ENCODE data around the gene SLC8A2. TPM values are rescaled to one million over a fixed set of nuclear protein-coding genes. Genes with fewer than 3 reads are reported as not detected.

SLC8A2 gene
- total RNA-seq, 2 donors from 2014 or later = 2.5 to 3.6 TPM

DNA sequence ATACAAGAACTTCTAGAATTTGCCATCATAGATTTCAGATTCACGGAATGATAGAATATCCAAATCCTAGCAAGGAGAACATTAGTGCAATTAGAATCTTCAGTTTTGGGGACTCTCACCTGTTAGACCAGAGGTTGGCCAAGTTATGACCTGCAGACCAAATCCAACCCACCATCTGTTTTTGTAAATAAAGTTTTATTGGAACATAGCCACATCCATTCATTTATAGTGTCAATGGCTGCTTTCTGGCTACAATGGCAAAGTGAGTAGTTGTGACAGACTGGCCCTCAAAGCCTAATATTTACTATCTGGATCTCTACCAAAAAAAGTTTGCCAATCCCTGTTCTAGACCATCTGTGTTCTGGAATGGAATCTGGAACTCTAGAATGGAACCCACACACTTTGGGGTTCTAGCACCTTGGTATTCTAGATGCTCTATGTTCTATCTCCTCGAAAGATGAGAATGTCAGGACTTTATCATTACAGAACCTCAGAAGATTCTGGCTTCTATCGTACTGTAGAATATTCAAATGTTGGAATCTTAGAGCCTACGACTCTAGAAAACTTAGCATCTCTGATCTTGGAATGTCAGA, 9.9 kb upstream of the SLC8A2 start:
- Histone ChIP-seq H3K27ac (ENCODE audit: low read depth, low read length) (no peak overlapping the region), H3K27me3 (ENCODE audit: control insufficient read depth, insufficient read depth, low read length, poor library complexity, severe bottlenecking) (no peaks in the 10 kb centered on the region), H3K9me3 (ENCODE audit: control insufficient read depth, low read length) (no peaks in the 10 kb centered on the region), H3K36me3 (ENCODE audit: control insufficient read depth, insufficient read depth, low read length) (peaks cover 8% of the 10 kb centered on the region), H3K4me1 (ENCODE audit: control insufficient read depth, insufficient read depth, low read length) (no peaks in the 10 kb centered on the region), H3K4me3 (ENCODE audit: low read length) (no peak overlapping the region), H3K9ac (ENCODE audit: extremely low read depth, low read length, poor library complexity, severe bottlenecking) (no peak overlapping the region)
- TF ChIP-seq, protein P1, sequence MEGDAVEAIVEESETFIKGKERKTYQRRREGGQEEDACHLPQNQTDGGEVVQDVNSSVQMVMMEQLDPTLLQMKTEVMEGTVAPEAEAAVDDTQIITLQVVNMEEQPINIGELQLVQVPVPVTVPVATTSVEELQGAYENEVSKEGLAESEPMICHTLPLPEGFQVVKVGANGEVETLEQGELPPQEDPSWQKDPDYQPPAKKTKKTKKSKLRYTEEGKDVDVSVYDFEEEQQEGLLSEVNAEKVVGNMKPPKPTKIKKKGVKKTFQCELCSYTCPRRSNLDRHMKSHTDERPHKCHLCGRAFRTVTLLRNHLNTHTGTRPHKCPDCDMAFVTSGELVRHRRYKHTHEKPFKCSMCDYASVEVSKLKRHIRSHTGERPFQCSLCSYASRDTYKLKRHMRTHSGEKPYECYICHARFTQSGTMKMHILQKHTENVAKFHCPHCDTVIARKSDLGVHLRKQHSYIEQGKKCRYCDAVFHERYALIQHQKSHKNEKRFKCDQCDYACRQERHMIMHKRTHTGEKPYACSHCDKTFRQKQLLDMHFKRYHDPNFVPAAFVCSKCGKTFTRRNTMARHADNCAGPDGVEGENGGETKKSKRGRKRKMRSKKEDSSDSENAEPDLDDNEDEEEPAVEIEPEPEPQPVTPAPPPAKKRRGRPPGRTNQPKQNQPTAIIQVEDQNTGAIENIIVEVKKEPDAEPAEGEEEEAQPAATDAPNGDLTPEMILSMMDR (conservative IDR thresholded peaks at IDR 0.05) = no peak
- Mint-ChIP-seq H3K36me3 (ENCODE audit: low read depth) (peaks cover 5% of the 10 kb centered on the region), H3K9me3 (no peaks in the 10 kb centered on the region), H3K27ac (no peak overlapping the region), H3K27me3 (ENCODE audit: insufficient read depth) (peaks cover 19% of the 10 kb centered on the region), H3K4me3 (no peak overlapping the region), H3K4me1 (peaks cover 10% of the 10 kb centered on the region)
- DNase-seq = no peak
- WGBS, 2 experiments (ENCODE audit: insufficient coverage in 1 of 2, insufficient read length in 1 of 2) = 93 to 94% methylated on average over 4 of the region's 4 CpGs

- Histone ChIP-seq H3K9ac (ENCODE audit: extremely low read depth, low read length, poor library complexity, severe bottlenecking) (no peak overlapping the region), H3K4me3 (ENCODE audit: low read length) (no peak overlapping the region), H3K36me3 (ENCODE audit: control insufficient read depth, insufficient read depth, low read length) (peaks cover 8% of the 10 kb centered on the region), H3K27me3 (ENCODE audit: control insufficient read depth, insufficient read depth, low read length, poor library complexity, severe bottlenecking) (no peaks in the 10 kb centered on the region), H3K9me3 (ENCODE audit: control insufficient read depth, low read length) (no peaks in the 10 kb centered on the region), H3K27ac (ENCODE audit: low read depth, low read length) (no peak overlapping the region), H3K4me1 (ENCODE audit: control insufficient read depth, insufficient read depth, low read length) (no peaks in the 10 kb centered on the region)
- H3K4me1 Mint-ChIP-seq = peaks cover 10% of the 10 kb centered on the region
- H3K36me3 Mint-ChIP-seq (ENCODE audit: low read depth) = peaks cover 5% of the 10 kb centered on the region
- no peak for DNase-seq
- 85 to 88% methylated on average over 10 to 16 of the region's 16 CpGs for WGBS, 2 experiments (ENCODE audit: insufficient coverage in 1 of 2, insufficient read length in 1 of 2)
- H3K4me3 Mint-ChIP-seq = peak overlapping the region; percentile 49
- H3K27me3 Mint-ChIP-seq (ENCODE audit: insufficient read depth) = peaks cover 19% of the 10 kb centered on the region
- H3K9me3 Mint-ChIP-seq = no peaks in the 10 kb centered on the region
- TF ChIP-seq, protein P1 (conservative IDR thresholded peaks at IDR 0.05) = no peak
- no peak overlapping the region for H3K27ac Mint-ChIP-seq
These were observed 9.0 kb upstream of the SLC8A2 start for GRCh38 chr19:47480658-47481057.

GRCh38 chr19:47479701-47480503, 8.2 kb upstream of the SLC8A2 start:
- Mint-ChIP-seq H3K4me1 (peaks cover 10% of the 10 kb centered on the region), H3K27ac (no peak overlapping the region), H3K9me3 (no peaks in the 10 kb centered on the region), H3K36me3 (ENCODE audit: low read depth) (no peaks in the 10 kb centered on the region), H3K27me3 (ENCODE audit: insufficient read depth) (peaks cover 19% of the 10 kb centered on the region), H3K4me3 (peak overlapping the region; percentile 49)
- Histone ChIP-seq H3K36me3 (ENCODE audit: control insufficient read depth, insufficient read depth, low read length) (no peaks in the 10 kb centered on the region), H3K4me3 (ENCODE audit: low read length) (no peak overlapping the region), H3K9ac (ENCODE audit: extremely low read depth, low read length, poor library complexity, severe bottlenecking) (no peak overlapping the region), H3K27ac (ENCODE audit: low read depth, low read length) (no peak overlapping the region), H3K27me3 (ENCODE audit: control insufficient read depth, insufficient read depth, low read length, poor library complexity, severe bottlenecking) (no peaks in the 10 kb centered on the region), H3K4me1 (ENCODE audit: control insufficient read depth, insufficient read depth, low read length) (no peaks in the 10 kb centered on the region), H3K9me3 (ENCODE audit: control insufficient read depth, low read length) (no peaks in the 10 kb centered on the region)
- TF ChIP-seq, protein P1 (conservative IDR thresholded peaks at IDR 0.05) = no peak
- peak; percentile 91 for DNase-seq
- 24 to 40% methylated on average over 3 to 32 of the region's 39 CpGs for WGBS, 2 experiments (ENCODE audit: insufficient coverage in 1 of 2, insufficient read length in 1 of 2)

Data from endodermal cell (in vitro differentiated cells).